Transverse colon (tissue), 4 donors: ENCODE results near the gene GALNT17.
A peak's percentile ranks its signal among the peaks of the same experiment; 100 is the strongest.

Experiments used
- EP300 ChIP-seq: sonication (generic); formaldehyde crosslinking; IDR thresholded peaks from one replicate; pipeline ENCODE4 v1.6.1; 2017; ENCODE audit warnings: antibody characterized with exemption, low read depth
- POLR2A ChIP-seq: fragments of 450-650 bp; IDR thresholded peaks from one replicate; pipeline ENCODE4 v1.6.1; 2016; ENCODE audit warnings: antibody characterized with exemption, mild to moderate bottlenecking, moderate library complexity
- POLR2AphosphoS5 ChIP-seq, 3 donors: sonication (generic); formaldehyde crosslinking; IDR thresholded peaks; one replicate each; pipeline ENCODE4 v1.6.1; 2016; ENCODE audit warnings: antibody characterized with exemption in 3 of 3
- TF ChIP-seq, protein P1 (sequence below), 5 experiments: fragments of 200-600 bp in 3 of 5; fragments of 450-650 bp in 2 of 5; sonication (generic) in 3 of 5; IDR thresholded peaks; 1 replicate in 2 of 5; 2 replicates in 3 of 5; pipeline ENCODE4 v1.5.1; 2016 to 2017; ENCODE audit warnings: antibody characterized with exemption in 5 of 5, inconsistent platforms in 3 of 5, mild to moderate bottlenecking in 2 of 5, moderate library complexity in 1 of 5

DNA sequence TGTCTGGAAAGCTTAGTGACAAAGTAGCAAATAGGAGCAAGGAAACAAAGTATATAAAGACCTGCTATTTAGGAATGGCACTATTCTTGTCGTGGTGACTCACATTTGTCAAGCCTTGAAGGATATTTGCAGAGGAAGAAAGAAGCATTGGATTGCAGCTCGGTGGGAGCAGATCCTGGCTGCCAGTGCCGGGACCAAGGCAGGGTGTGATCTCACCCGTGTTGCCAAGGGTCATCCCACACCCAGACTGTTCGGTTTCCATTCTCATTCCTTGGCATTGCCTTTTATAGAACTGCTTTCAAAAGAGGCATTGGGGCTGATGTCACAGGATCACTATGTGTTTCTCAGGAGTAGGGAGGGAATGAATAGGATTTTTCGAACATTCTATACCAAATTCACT is 176.2 kb downstream of the GALNT17 start:
- TF ChIP-seq, protein P1, sequence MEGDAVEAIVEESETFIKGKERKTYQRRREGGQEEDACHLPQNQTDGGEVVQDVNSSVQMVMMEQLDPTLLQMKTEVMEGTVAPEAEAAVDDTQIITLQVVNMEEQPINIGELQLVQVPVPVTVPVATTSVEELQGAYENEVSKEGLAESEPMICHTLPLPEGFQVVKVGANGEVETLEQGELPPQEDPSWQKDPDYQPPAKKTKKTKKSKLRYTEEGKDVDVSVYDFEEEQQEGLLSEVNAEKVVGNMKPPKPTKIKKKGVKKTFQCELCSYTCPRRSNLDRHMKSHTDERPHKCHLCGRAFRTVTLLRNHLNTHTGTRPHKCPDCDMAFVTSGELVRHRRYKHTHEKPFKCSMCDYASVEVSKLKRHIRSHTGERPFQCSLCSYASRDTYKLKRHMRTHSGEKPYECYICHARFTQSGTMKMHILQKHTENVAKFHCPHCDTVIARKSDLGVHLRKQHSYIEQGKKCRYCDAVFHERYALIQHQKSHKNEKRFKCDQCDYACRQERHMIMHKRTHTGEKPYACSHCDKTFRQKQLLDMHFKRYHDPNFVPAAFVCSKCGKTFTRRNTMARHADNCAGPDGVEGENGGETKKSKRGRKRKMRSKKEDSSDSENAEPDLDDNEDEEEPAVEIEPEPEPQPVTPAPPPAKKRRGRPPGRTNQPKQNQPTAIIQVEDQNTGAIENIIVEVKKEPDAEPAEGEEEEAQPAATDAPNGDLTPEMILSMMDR (IDR thresholded peaks at IDR 0.05): no peak
- TF ChIP-seq POLR2AphosphoS5 (IDR thresholded peaks at IDR 0.05): peak in 1 of 3 donors; percentile 36
- no peak for TF ChIP-seq EP300
- no peak for TF ChIP-seq POLR2A
